Mammary epithelial cell (primary cell): Measurements from ENCODE around the gene EPB41L3.

Source experiments
- CTCF ChIP-seq, 2 donors: IDR thresholded peaks in 1 of 2; conservative IDR thresholded peaks in 1 of 2; 2 replicates each; pipeline ENCODE4 v1.5.1; 2011 to 2012; ENCODE audit warnings: inconsistent platforms in 2 of 2, low read length in 2 of 2, mild to moderate bottlenecking in 2 of 2, control low read depth in 1 of 2, low read depth in 1 of 2; ENCODE audit not compliant: insufficient read depth in 1 of 2; ENCODE audit errors: extremely low read depth in 1 of 2
- EZH2 ChIP-seq: IDR thresholded peaks from 2 replicates; pipeline ENCODE4 v1.6.1; 2012; ENCODE audit warnings: low read length, inconsistent platforms, borderline replicate concordance

- TF ChIP-seq CTCF (conservative IDR thresholded peaks at IDR 0.05 in 1 of 2, IDR thresholded peaks at IDR 0.05 in 1 of 2; ENCODE audit: extremely low read depth in 1 of 2, insufficient read depth in 1 of 2, low read depth in 1 of 2, low read length in 2 of 2) (no peak), EZH2 (no peak)
These were observed 93.8 kb downstream of the EPB41L3 start for GRCh38 chr18:5449858-5450509.
